OCI-M2 (cell line): Measurements from ENCODE around the gene SLC10A7.

Source experiments
- DNase-seq: peaks from one replicate; lab custom pipeline; 2025; ENCODE audit not compliant: unreplicated experiment; lab: John Stamatoyannopoulos, UW

The SLC10A7 gene

DNA sequence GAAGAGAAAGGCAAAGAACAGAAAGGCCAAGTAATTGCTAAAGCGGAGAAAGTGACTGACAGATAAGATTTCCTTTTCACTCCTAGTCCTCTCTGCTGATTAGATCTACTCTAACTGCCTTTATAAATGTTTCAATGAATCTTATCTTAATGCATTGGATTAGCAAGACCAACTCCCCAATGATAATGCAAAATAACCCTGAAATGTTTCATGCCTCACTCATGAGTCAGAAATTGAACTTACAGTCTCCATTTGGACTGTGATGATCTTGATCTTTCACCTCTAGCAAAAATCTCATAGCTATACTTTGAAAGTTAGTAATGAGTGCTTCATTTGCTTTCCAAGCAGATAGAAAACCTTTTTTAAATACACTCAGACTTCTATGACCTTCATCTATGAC, 26.5 kb downstream of the SLC10A7 start:
- no peak for DNase-seq

DNA sequence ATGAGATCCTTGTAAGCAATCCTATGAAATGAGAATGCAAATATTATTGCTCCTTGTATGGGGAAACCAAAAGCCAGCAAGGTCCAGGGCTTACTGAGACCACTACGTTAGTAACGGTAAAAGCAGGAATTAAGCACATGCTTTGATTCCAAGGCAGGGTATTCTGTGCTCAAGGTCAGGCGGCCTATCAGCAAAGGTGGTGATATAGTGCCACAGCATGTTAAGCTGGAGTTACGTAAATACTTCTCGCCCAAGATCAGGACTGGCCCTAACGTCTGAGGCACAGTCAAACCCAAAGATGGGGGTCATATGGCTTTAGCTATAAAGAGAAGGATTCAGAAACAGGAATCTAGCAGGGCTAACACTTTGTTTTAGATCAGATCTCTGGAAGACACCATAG, 27.6 kb downstream of the SLC10A7 start:
- no peak for DNase-seq

DNA sequence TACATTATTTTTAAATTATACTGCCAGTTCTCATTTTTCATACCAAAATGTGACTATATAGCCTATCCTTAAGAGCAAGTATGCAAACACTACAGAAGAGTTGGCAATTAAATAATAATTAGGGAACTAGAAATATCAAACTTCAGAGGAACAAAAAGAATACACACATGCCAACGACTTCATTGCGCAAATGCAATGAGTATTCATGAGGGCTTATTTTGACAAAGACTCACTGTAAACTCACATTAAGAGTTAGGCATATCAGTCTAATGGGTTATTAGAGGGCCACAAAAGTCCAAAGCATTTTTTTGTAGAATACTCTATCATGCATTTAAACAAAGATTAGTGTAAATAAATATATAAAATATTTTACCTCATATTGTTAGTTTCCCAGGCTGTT, 31.6 kb downstream of the SLC10A7 start:
- no peak for DNase-seq

DNA sequence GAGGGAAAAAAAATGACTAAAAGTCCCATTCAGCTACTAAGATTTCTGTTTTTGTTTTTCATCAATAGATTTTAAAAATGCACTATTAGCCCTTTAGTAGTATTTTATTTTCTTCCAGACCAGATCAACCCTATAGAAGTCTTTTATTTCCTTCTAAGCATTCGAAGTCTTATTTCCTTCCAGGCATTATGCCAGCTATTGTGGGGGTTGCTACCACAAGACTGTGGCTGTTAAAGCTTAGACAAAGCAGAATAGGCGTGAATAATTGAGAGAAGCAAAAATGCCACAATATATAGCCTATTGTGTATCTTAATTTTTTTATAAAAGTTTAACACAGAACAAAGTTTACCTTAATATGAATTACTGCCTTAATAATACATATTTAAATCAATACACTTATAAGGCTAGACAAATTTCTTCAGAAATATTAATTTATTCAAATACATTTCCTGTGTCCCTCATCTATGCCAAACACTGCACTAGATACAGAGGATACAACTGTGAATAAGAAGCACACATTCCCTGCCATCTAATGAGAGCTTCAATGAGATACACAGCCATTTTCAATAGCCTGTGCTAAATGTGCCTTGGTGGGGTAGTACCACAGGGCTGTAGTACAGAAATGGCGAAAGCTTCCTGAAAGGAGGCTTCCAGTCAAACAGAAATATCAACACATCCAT, 33.1 kb downstream of the SLC10A7 start:
- DNase-seq: no peak

DNA sequence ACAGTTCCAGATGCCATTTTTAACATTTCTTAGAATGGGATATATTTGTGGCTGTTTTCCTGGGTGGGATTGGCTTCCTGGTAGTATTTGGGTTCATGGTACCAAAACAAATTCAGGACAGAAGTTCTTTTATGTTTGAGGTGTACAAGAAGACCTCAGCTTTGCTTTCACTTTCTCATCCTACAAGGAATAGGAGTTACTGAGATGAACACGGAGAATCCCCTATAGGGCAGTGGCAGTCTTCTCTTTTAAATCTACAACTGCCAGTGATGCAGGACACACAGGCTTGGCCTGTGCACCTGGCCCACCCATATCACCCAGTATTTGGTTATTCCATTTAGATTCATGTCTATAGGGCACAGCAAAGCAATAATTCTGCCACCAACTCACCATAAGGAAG, 35.2 kb downstream of the SLC10A7 start:
- no peak for DNase-seq

DNA sequence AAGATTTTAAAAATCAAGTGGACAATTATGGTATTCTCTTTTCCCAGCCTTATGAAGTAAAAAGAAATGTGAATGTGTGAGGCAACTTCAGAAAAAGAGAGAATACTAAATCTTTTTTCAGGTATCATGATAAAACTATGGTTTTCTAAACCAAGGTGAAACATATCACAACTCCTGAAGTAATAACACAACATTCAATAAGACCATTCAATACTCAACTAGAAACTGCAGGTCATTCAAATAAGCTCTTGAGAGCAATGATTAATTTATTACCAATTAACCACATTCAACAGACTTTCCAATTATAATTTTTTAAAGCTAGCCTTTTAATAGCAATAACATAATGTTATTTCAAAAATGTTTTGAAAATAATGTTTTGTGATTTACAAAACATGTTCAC, 35.8 kb downstream of the SLC10A7 start:
- no peak for DNase-seq

DNA sequence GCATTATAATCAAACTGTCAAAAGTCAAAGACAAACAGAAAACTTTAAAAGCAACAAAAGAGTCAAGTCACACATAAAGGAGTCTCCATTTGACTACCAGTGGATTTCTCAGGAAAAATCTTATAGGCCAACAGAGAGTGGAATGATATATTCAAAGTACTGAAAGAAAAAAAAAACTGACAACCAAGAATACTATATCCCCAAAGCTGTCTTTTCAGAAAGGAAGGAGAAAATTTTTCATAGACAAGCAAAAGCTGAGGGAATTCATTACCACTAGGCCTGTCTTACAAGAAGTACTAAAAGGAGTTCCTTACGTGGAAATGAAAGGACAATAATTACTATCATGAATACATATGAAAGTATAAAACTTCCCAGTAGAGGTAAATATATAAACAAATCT, 39.0 kb downstream of the SLC10A7 start:
- no peak for DNase-seq

DNA sequence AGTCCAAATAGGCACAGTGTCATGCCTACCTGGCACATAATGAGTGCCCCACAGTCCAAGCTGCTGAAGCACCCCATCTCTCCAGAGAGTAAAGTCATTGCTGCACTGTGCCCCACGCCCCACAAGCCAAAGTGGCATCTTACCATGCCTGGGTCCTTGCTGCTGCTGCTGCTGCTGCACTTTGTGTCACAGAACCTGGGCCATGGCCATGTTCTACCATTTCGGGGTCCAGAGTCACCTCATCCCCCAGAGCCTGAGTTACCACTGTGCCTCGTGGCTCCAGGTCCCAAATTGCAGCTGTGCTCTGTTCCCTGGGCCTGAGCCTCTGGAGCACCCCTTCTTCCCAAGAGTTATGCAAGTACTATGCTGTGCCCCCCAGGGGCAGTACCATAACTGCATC, 40.5 kb downstream of the SLC10A7 start:
- DNase-seq: no peak

DNA sequence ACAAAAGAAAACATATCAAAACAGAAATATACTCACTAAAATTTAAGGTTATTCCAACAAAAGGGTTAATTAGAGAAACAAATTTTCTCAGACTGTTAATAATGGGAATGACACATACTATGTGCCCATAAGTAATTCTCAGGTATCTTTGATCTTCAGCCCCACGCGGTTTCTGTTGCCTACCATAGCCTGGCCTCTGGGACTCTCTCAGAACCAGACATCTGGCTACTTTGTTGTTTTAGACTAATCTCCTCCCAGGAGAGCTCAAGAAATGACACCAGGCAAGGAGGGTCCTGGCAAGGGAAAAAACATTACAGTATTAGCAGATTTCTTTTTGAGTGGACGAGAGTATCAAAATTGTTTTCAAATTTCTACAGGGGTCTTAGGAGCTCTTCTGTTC, 43.7 kb downstream of the SLC10A7 start:
- DNase-seq: no peak

DNA sequence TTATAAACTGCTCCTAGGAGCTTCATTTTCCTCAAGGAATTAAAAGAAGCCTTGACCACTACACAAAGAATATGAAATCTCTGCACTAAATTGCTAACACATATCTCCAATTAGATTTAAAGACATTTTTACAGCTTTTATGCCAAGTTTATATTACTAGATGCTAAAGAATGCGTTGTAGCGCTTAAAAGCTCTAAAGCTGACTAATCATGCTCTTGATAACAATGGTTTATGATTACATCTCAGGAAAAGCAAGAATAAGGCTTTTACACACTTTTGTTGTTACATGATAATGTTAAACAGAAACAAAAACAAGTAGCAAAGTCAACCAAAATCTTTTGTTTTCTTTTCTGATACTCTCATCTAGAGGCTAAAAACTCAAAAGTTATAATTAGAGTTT, 44.7 kb downstream of the SLC10A7 start:
- no peak for DNase-seq

DNA sequence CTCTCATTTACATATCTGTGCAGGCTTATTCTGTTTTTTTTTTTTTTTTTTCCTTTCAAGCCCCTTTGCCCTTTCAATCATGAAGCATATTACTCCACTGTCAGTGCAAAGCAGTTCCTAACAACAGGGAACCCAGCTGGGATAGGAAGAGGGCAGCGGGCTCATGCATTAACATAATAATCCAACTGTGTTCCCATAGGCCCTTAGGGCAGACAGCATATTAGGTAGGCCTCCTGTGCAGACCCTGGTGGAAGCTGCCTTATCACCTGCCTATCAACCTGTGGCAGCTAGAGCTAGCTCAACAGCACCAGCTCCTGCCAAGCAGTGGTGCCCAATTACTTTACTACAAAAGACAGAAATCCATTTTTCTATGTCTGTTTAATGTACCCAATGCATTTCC, 49.3 kb downstream of the SLC10A7 start:
- DNase-seq: no peak

DNA sequence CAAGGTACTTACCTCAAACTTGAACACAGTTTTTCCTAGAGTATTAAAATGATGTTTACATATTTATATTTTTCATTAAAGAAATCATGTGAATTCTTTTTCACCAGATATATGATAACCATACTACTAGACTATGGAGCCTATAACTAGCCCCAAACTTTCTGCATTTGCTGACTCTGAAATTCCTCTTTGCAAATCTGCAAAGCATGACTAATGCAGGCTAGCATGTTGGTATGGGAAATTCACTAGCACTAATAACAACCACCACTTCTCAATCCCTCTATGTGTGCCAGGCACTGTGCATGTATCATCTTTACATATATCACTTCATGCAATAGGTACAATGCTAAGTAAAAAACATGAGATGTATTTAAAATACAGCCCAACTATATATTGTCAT, 51.1 kb downstream of the SLC10A7 start:
- DNase-seq: no peak

DNA sequence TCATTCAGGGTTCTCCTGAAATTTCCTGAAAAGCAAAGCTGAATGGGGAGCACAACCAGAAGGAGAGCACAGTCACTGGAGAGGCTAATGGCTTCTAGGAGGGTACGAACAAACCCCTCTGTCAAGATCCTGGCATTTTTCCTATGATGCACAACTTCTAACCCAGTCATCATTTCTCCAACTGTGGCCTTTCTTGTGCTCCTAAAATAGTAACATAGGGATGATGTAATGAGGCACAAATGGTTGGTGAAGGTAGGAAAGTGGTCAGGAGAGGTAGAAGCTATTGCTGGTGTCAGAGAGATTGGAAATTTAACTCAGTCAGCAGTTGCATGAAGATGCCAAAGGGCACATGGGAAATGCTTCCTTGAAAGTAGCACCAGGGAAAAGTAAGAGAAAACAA, 52.7 kb downstream of the SLC10A7 start:
- DNase-seq: no peak

DNA sequence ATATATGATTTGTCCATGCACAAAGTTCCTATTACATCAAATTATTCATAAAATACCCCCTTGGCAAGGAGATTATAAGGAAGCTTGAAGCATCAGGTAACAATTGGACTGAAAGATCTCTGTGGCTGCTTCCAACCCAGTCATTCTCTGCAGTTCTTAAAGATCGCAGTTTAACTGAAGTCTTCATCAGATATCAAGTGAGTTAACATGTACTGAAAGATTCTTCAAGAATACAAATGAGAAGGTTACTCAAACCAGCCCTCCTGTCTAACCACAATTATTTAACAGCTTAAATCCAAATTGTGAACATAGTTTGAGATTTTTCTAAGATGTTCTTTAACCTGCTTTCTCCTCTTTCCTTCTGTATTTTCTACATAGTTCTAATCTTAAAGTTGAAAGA, 56.1 kb downstream of the SLC10A7 start:
- DNase-seq: no peak

DNA sequence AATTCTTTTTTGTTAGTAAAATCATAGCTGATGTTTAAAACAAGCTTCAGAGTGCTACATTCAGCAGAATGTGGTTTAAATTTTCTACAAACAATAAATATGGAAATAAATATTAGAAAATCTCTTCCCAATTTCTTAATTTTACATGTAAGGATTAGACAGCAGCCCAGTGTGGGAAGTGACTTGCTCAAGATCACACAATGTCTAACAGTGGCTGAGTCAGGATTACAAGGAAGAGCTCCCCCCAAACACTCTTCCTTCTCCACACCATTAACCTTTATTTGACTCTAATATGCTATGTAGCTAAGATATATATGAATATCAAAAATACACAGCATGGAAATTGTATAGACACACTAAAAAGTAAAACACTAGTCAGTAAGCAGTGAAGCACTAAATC, 59.5 kb downstream of the SLC10A7 start:
- DNase-seq: no peak

DNA sequence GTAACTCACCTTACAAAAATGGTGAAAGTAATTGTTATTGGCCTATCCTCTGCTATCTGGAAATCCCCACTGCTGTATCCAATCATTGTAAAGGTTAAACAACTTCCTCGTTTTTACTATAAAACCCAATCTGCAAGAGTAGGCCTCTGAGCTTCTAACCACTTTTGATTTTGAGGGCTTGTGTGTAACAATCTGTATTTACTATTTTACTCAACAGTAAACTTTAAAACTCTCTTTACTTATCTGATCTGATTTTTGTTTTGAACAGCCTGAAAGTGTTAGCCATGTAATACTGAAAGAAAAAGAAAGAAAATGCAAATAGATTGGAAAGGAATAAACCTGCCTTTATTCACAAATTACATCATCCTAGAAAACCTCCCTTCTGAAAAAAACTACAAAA, 63.1 kb downstream of the SLC10A7 start:
- DNase-seq: no peak

DNA sequence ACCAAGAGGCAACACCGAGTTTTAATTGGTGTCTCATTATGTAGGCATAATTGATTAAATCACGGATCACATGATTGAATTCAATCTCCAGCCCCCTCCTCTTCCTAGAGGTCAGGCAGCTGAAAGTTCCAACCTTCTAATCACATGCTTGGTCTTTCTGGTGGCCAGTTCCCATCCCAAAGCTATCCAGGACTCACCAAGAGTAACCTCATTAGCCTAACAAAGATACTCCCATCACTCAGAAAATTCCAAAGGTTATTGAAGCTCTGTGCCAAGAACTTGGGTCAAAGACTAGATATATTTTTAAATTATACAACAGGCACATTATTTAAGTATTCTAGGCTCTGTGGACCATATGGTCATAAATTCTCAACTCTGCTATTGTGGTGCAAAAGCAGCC, 65.1 kb downstream of the SLC10A7 start:
- no peak for DNase-seq

DNA sequence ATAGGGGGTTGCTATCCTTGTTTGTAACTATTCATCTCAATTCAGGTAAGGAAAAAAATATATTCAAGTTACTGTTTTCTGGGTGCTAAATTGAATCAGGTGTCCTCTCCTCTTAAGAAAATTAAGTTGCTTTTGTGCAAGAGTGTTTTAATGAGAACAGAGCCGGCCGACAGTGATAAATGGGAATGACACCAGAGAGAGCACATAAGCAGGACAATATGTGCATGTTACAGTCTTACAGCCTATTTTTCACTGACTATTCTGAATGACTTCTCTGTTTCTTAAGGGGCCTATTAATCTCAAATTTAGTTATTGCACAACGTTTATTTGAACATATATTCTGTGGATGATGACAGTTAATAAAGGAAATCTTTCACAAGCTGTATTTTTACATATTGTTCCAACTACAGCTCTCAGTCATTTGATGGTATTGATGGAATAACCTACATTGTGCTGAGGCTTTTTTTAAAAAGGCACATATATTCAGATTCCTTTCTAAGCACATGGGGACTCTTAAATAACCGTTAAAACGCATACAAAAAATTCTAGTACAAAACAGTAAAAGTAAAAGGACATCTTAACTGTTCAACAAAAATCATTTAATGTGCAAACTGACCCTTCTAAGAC, 68.4 kb downstream of the SLC10A7 start:
- DNase-seq: no peak

DNA sequence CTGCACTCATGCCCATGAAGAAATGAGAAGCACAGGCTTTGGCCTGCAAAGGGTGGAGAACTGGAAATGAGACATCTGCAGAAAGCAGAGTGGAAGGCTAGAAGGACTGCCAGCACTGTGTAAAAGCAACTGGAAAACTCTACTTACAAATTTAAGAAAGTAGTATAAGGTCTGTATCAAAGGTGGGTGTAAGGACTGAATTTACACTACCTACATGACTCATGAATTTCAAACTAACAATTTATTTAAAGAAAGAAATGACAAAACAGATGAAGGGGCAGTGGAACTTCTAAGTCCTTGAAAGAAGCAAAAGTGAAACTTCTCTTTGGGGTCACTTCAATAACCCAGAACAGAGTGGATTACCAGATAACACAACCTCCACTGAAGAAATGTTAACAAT, 71.2 kb downstream of the SLC10A7 start:
- DNase-seq: no peak

DNA sequence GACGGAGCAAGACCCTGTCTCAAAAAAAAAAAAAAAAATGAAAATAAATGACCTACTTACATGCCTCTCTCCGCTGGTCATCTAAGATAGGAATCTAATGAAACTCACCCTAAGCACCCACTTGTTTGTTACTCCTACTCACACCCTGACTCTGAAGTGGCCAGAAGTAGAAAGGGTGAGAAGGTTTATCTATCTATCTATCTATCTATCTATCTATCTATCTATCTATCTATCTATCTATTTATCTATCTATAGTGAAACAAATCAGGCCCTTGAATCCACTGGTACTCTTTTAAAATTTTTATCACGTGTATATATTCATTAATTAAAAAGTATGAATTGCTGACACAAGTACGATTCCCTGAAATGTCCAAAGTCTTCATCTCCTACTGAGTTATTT, 75.2 kb downstream of the SLC10A7 start:
- DNase-seq: no peak

DNA sequence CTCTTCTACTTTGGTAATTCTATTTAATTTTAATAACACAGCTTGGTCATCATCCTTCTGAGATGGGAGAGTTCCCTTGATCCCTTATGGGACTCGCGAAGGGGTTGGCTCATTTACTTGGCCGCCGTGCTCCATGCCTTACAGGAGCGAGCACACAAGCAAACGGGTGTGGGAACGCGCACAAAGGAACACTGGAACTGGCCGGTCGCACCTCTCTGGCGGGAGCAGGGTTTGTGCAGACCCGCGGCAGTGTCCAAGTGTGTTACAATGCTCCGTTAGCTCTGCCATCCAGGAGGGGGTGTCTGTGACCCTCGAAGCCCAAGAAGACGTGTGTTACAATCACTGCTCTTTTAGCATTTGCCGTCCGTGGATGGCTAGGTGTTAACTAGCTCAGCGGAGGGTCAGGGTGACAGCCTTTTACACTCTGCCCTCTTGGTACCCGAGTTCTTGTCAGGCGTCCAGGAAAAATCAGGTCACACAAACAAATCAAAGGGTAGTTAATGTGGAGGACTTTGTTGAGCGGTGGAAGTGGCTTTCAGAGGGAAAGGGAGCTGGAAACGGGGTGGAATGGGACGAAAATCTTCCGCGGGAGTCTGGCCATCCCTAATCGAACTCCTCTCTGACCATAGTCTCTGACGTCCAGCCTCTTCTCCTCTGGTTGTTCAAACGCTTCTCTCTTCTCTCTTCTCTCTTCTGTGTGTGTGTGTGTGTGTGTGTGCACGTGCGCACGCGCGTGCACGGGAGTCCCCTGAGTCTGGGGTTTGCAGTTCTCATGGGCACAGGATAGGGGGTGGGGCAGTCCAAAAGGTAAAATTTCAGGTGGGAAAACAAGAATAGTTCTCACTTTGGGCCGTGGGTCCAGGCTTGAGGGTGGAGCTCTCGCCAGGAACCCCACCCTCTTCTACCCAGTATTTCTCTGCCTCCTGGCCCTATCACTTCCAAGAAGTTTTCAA, 76.3 kb downstream of the SLC10A7 start:
- DNase-seq: no peak

DNA sequence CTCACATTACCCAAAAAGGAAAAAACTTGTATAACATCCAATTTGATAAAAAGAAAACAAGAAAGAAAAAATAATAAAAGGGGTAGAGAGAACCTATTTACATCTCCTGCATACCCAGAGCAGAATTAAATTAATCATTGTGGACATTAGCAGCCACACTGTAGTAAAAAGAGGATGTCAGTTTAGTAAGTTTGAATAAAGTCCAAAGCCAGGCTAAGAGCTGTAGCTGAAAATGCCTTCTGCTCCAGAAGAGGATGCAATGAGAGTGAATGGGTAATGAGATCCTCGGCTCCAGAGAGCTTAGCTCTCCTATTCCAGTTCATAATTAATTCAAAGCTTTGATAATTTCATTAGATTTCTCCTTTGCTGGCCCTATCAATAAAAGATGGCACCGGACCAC, 78.2 kb downstream of the SLC10A7 start:
- DNase-seq: no peak
